ENCODE measurements around the gene ITGA1.

DNA sequence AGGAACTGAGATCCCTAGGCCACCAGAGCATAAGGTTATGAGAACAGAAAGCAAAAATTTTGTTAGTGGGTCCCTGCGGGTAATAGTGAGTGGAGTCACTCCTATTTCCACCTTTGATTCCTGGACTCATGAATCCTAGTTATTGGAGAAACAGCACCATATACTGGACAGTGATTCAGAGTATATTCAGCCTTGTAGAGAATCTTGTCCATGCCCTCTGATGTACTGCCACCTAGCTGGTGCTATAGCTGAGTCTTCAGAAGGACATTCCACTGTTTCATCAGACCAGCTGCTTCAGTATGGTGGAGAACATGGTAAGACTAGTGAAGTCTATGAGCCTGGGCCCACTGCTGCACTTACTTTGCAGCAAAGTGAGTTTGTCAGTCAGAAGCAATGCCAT lies 176.4 kb downstream of the ITGA1 start:
- TF ChIP-seq, protein P1, sequence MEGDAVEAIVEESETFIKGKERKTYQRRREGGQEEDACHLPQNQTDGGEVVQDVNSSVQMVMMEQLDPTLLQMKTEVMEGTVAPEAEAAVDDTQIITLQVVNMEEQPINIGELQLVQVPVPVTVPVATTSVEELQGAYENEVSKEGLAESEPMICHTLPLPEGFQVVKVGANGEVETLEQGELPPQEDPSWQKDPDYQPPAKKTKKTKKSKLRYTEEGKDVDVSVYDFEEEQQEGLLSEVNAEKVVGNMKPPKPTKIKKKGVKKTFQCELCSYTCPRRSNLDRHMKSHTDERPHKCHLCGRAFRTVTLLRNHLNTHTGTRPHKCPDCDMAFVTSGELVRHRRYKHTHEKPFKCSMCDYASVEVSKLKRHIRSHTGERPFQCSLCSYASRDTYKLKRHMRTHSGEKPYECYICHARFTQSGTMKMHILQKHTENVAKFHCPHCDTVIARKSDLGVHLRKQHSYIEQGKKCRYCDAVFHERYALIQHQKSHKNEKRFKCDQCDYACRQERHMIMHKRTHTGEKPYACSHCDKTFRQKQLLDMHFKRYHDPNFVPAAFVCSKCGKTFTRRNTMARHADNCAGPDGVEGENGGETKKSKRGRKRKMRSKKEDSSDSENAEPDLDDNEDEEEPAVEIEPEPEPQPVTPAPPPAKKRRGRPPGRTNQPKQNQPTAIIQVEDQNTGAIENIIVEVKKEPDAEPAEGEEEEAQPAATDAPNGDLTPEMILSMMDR (IDR thresholded peaks at IDR 0.05) = no peak
- no peak for TF ChIP-seq POLR2A (IDR thresholded peaks at IDR 0.05)
